PFSK-1 (cell line): ENCODE measurements around the gene SNX30.

Experiments
- POLR2AphosphoS5 ChIP-seq: IDR thresholded peaks from 2 replicates; pipeline ENCODE4 v1.6.1; 2012; ENCODE audit warnings: low read depth, mild to moderate bottlenecking, control low read depth, low read length, moderate library complexity
- SIN3A ChIP-seq: IDR thresholded peaks from 2 replicates; pipeline ENCODE4 v1.6.1; 2012; ENCODE audit warnings: mild to moderate bottlenecking, low read length, moderate library complexity, borderline replicate concordance; ENCODE audit not compliant: insufficient read depth
- TF ChIP-seq, protein P1 (sequence below), 2 experiments: IDR thresholded peaks; 2 replicates each; pipeline versions ENCODE4 v1.6.1 to v1.8.0; 2011 to 2012; ENCODE audit warnings: low read depth in 2 of 2, low read length in 2 of 2, control low read depth in 1 of 2, inconsistent platforms in 1 of 2, mild to moderate bottlenecking in 1 of 2, moderate library complexity in 1 of 2; ENCODE audit not compliant: insufficient read depth in 1 of 2

- no peak for TF ChIP-seq POLR2AphosphoS5
- no peak for TF ChIP-seq SIN3A
- TF ChIP-seq, protein P1, sequence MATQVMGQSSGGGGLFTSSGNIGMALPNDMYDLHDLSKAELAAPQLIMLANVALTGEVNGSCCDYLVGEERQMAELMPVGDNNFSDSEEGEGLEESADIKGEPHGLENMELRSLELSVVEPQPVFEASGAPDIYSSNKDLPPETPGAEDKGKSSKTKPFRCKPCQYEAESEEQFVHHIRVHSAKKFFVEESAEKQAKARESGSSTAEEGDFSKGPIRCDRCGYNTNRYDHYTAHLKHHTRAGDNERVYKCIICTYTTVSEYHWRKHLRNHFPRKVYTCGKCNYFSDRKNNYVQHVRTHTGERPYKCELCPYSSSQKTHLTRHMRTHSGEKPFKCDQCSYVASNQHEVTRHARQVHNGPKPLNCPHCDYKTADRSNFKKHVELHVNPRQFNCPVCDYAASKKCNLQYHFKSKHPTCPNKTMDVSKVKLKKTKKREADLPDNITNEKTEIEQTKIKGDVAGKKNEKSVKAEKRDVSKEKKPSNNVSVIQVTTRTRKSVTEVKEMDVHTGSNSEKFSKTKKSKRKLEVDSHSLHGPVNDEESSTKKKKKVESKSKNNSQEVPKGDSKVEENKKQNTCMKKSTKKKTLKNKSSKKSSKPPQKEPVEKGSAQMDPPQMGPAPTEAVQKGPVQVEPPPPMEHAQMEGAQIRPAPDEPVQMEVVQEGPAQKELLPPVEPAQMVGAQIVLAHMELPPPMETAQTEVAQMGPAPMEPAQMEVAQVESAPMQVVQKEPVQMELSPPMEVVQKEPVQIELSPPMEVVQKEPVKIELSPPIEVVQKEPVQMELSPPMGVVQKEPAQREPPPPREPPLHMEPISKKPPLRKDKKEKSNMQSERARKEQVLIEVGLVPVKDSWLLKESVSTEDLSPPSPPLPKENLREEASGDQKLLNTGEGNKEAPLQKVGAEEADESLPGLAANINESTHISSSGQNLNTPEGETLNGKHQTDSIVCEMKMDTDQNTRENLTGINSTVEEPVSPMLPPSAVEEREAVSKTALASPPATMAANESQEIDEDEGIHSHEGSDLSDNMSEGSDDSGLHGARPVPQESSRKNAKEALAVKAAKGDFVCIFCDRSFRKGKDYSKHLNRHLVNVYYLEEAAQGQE (IDR thresholded peaks at IDR 0.05; ENCODE audit: insufficient read depth in 1 of 2, low read depth in 2 of 2, low read length in 2 of 2): no peak
These were observed 161.2 kb downstream of the SNX30 start for GRCh38 chr9:112911736-112912135.
